Loucy (cell line): ENCODE results near the gene MAST4.

Source experiments
- H2AFZ ChIP-seq: fragments of 200-600 bp; sonication (generic); 2 replicates; pipeline ENCODE4 v1.6.0; 2016; ENCODE audit warnings: antibody characterized with exemption, mild to moderate bottlenecking, low read length, moderate library complexity
- H3F3A ChIP-seq: fragments of 200-600 bp; 2 replicates; pipeline ENCODE4 v1.6.0; 2016; ENCODE audit warnings: antibody characterized with exemption, low read depth, mild to moderate bottlenecking
- H3K27me3 ChIP-seq: fragments of 200-600 bp; sonication (generic); 2 replicates; pipeline ENCODE4 v1.6.1; 2014; ENCODE audit warnings: low read length, mild to moderate bottlenecking; ENCODE audit not compliant: insufficient read depth, poor library complexity, severe bottlenecking
- H3K36me3 ChIP-seq: fragments of 200-600 bp; sonication (generic); 2 replicates; pipeline ENCODE4 v1.6.1; 2016; ENCODE audit warnings: low read length; ENCODE audit not compliant: insufficient read depth
- H3K4me1 ChIP-seq: fragments of 200-600 bp; sonication (generic); 2 replicates; pipeline ENCODE4 v1.5.1; 2014; ENCODE audit warnings: low read length, mild to moderate bottlenecking; ENCODE audit not compliant: insufficient read depth, poor library complexity, severe bottlenecking
- H3K4me2 ChIP-seq: fragments of 200-600 bp; sonication (generic); 2 replicates; pipeline ENCODE4 v1.6.0; 2014; ENCODE audit warnings: antibody characterized with exemption, low read length, low read depth, mild to moderate bottlenecking; ENCODE audit not compliant: poor library complexity, severe bottlenecking
- H3K4me3 ChIP-seq: fragments of 200-600 bp; sonication (generic); 2 replicates; pipeline ENCODE4 v1.5.1; 2014; ENCODE audit warnings: low read length, mild to moderate bottlenecking, mixed read lengths; ENCODE audit not compliant: poor library complexity, severe bottlenecking
- H3K79me2 ChIP-seq: fragments of 200-600 bp; sonication (generic); 2 replicates; pipeline ENCODE4 v1.6.1; 2014; ENCODE audit warnings: low read length; ENCODE audit not compliant: insufficient read depth
- H3K9ac ChIP-seq: fragments of 200-600 bp; sonication (generic); 2 replicates; pipeline ENCODE4 v1.6.0; 2014; ENCODE audit warnings: mild to moderate bottlenecking, low read depth, low read length, moderate library complexity; ENCODE audit not compliant: poor library complexity, severe bottlenecking
- H3K9me2 ChIP-seq: fragments of 200-600 bp; sonication (generic); replicated peaks from 2 replicates; pipeline ENCODE4 v1.6.1; 2016; ENCODE audit warnings: low read depth, low read length, mixed read lengths
- H3K9me3 ChIP-seq: fragments of 200-600 bp; sonication (generic); 2 replicates; pipeline ENCODE4 v1.6.1; 2014; ENCODE audit warnings: mild to moderate bottlenecking, antibody characterized with exemption, low read length, low read depth; ENCODE audit not compliant: insufficient read depth
- H4K20me1 ChIP-seq: fragments of 200-600 bp; sonication (generic); 2 replicates; pipeline ENCODE4 v1.6.0; 2014; ENCODE audit warnings: antibody characterized with exemption, low read length, mild to moderate bottlenecking; ENCODE audit not compliant: insufficient read depth, poor library complexity, severe bottlenecking
- CTCF ChIP-seq: fragments of 200-600 bp; sonication (generic); conservative IDR thresholded peaks from 2 replicates; pipeline ENCODE4 v1.5.1; 2014; ENCODE audit warnings: mild to moderate bottlenecking, antibody characterized with exemption, low read length
- EZH2phosphoT487 ChIP-seq: fragments of 200-600 bp; IDR thresholded peaks from 2 replicates; pipeline ENCODE4 v1.6.1; 2018; ENCODE audit warnings: antibody characterized with exemption, mild to moderate bottlenecking, moderate library complexity, borderline replicate concordance

Gene MAST4

GRCh38 chr5:66986534-66986933 is 390.3 kb downstream of the MAST4 start:
- Histone ChIP-seq H4K20me1 (no peaks in the 10 kb centered on the region), H3K4me2 (no peak overlapping the region), H3K27me3 (no peaks in the 10 kb centered on the region), H3K9ac (no peak overlapping the region), H3K4me3 (no peak overlapping the region), H3F3A (no peaks in the 10 kb centered on the region), H3K4me1 (peaks cover 26% of the 10 kb centered on the region), H2AFZ (no peak overlapping the region), H3K36me3 (no peaks in the 10 kb centered on the region), H3K9me2 (no peaks in the 10 kb centered on the region), H3K79me2 (no peaks in the 10 kb centered on the region), H3K9me3 (no peaks in the 10 kb centered on the region)
- TF ChIP-seq CTCF: no peak
- TF ChIP-seq EZH2phosphoT487: no peak

- no peaks in the 10 kb centered on the region for H3K79me2 ChIP-seq
- no peak overlapping the region for H2AFZ ChIP-seq
- H3K4me2 ChIP-seq: no peak overlapping the region
- H3K9me3 ChIP-seq: no peaks in the 10 kb centered on the region
- no peak overlapping the region for H3K4me3 ChIP-seq
- H3K4me1 ChIP-seq: peaks cover 26% of the 10 kb centered on the region
- no peaks in the 10 kb centered on the region for H3F3A ChIP-seq
- no peaks in the 10 kb centered on the region for H3K36me3 ChIP-seq
- H3K27me3 ChIP-seq: no peaks in the 10 kb centered on the region
- TF ChIP-seq EZH2phosphoT487 (no peak), CTCF (no peak)
- H3K9me2 ChIP-seq: no peaks in the 10 kb centered on the region
- H3K9ac ChIP-seq: no peak overlapping the region
- no peaks in the 10 kb centered on the region for H4K20me1 ChIP-seq
Measured at GRCh38 chr5:66987126-66987525, 390.9 kb downstream of the MAST4 start.

GRCh38 chr5:66987540-66987939 is 391.3 kb downstream of the MAST4 start:
- Histone ChIP-seq H3K4me2 (no peak overlapping the region), H3K9me2 (no peaks in the 10 kb centered on the region), H2AFZ (no peak overlapping the region), H3F3A (no peaks in the 10 kb centered on the region), H4K20me1 (no peaks in the 10 kb centered on the region), H3K27me3 (no peaks in the 10 kb centered on the region), H3K79me2 (no peaks in the 10 kb centered on the region), H3K4me1 (peaks cover 26% of the 10 kb centered on the region), H3K9ac (no peak overlapping the region), H3K4me3 (no peak overlapping the region), H3K9me3 (no peaks in the 10 kb centered on the region), H3K36me3 (no peaks in the 10 kb centered on the region)
- TF ChIP-seq EZH2phosphoT487 (no peak), CTCF (no peak)
